GM04503 (cell line): Measurements from ENCODE around the gene HSPA1L.
"Not testable (repeated sequence)": the region's sequence is repeated elsewhere in the genome, so short reads cannot be mapped to it uniquely, and the experiment has no call there.

ENCODE experiments used
- DNase-seq: peaks from one replicate; pipeline ENCODE4 v3.0.0-alpha.2; 2012; ENCODE audit warnings: low read depth

Gene HSPA1L

GRCh38 chr6:31836474-31837368 lies 21.6 kb upstream of the HSPA1L start:
- no peak for DNase-seq

GRCh38 chr6:31836047-31836473 lies 21.0 kb upstream of the HSPA1L start:
- no peak for DNase-seq

GRCh38 chr6:31834367-31835250 lies 19.5 kb upstream of the HSPA1L start:
- DNase-seq = peak; percentile 53

- no peak for DNase-seq
These were observed 16.5 kb upstream of the HSPA1L start for GRCh38 chr6:31831350-31832215.

GRCh38 chr6:31830886-31831335 lies 15.8 kb upstream of the HSPA1L start:
- no peak for DNase-seq

- no peak for DNase-seq
These were observed 14.7 kb upstream of the HSPA1L start for GRCh38 chr6:31829633-31830283.

GRCh38 chr6:31827286-31828079 lies 12.4 kb upstream of the HSPA1L start, which contains the start of gene HSPA1B:
HSPA1B (plus strand) TSS chr6:31827738; CDS start chr6:31827951, 213 bp downstream.
- peak; percentile 92 for DNase-seq

GRCh38 chr6:31826793-31827285 lies 11.8 kb upstream of the HSPA1L start:
- DNase-seq = no peak

GRCh38 chr6:31825553-31825952 lies 10.5 kb upstream of the HSPA1L start:
- no peak for DNase-seq

GRCh38 chr6:31823592-31824196 lies 8.6 kb upstream of the HSPA1L start:
- DNase-seq = not testable (repeated sequence)

GRCh38 chr6:31822036-31822821 lies 7.1 kb upstream of the HSPA1L start:
- no peak for DNase-seq

- DNase-seq = no peak
These were observed 6.4 kb upstream of the HSPA1L start for GRCh38 chr6:31821301-31822035.

- not testable (repeated sequence) for DNase-seq
These were observed 5.3 kb upstream of the HSPA1L start for GRCh38 chr6:31820399-31820798.

GRCh38 chr6:31819871-31820299 lies 4.8 kb upstream of the HSPA1L start:
- DNase-seq = no peak

GRCh38 chr6:31817929-31818511 lies 2.9 kb upstream of the HSPA1L start:
- DNase-seq = not testable (repeated sequence)

GRCh38 chr6:31817133-31817928 lies 2.2 kb upstream of the HSPA1L start:
- DNase-seq = not testable (repeated sequence)

GRCh38 chr6:31814677-31815024 lies 432 bp downstream of the HSPA1L start:
- DNase-seq = peak; percentile 94
